CD4-positive, alpha-beta T cell treated with Interleukin-4 for 1 hour (primary cell): ENCODE results near the gene INPP5E.

ENCODE experiments used
- DNase-seq, 2 donors: peaks; one replicate each; pipeline ENCODE4 v3.0.0-alpha.2; 2020 to 2022

INPP5E gene

GRCh38 chr9:136472640-136473353 lies 33.2 kb upstream of the INPP5E start:
- DNase-seq = no peak

GRCh38 chr9:136471802-136472487 lies 32.3 kb upstream of the INPP5E start:
- no peak for DNase-seq

GRCh38 chr9:136470792-136471469 lies 31.3 kb upstream of the INPP5E start:
- no peak for DNase-seq

- DNase-seq = no peak
Observed at GRCh38 chr9:136470356-136470755, 30.7 kb upstream of the INPP5E start.

- DNase-seq = no peak
Observed at GRCh38 chr9:136467766-136468165, 28.1 kb upstream of the INPP5E start.

- DNase-seq = no peak
Observed at GRCh38 chr9:136466155-136466541, 26.5 kb upstream of the INPP5E start.

GRCh38 chr9:136465500-136466154 lies 26.0 kb upstream of the INPP5E start:
- no peak for DNase-seq

GRCh38 chr9:136464241-136464640 lies 24.6 kb upstream of the INPP5E start:
- DNase-seq = no peak

- DNase-seq = no peak
Observed at GRCh38 chr9:136463578-136463977, 23.9 kb upstream of the INPP5E start.

GRCh38 chr9:136462664-136463063 lies 23.0 kb upstream of the INPP5E start:
- DNase-seq = no peak

- no peak for DNase-seq
Observed at GRCh38 chr9:136460772-136461325, 21.2 kb upstream of the INPP5E start.

- no peak for DNase-seq
Observed at GRCh38 chr9:136459425-136459824, 19.8 kb upstream of the INPP5E start.

GRCh38 chr9:136457326-136457725 lies 17.7 kb upstream of the INPP5E start:
- no peak for DNase-seq

- DNase-seq = no peak
Observed at GRCh38 chr9:136456258-136456657, 16.6 kb upstream of the INPP5E start.

GRCh38 chr9:136455043-136456002 lies 15.7 kb upstream of the INPP5E start:
- DNase-seq = no peak

- no peak for DNase-seq
Observed at GRCh38 chr9:136454026-136454796, 14.6 kb upstream of the INPP5E start.

- DNase-seq = no peak
Observed at GRCh38 chr9:136453326-136453725, 13.7 kb upstream of the INPP5E start.

- DNase-seq = no peak
Observed at GRCh38 chr9:136451221-136451877, 11.7 kb upstream of the INPP5E start.

GRCh38 chr9:136448655-136449054 lies 9.0 kb upstream of the INPP5E start:
- DNase-seq = no peak

GRCh38 chr9:136447173-136447778 lies 7.6 kb upstream of the INPP5E start:
- DNase-seq = no peak
